ENCODE measurements around the gene EXOC3L4.

The EXOC3L4 gene

DNA sequence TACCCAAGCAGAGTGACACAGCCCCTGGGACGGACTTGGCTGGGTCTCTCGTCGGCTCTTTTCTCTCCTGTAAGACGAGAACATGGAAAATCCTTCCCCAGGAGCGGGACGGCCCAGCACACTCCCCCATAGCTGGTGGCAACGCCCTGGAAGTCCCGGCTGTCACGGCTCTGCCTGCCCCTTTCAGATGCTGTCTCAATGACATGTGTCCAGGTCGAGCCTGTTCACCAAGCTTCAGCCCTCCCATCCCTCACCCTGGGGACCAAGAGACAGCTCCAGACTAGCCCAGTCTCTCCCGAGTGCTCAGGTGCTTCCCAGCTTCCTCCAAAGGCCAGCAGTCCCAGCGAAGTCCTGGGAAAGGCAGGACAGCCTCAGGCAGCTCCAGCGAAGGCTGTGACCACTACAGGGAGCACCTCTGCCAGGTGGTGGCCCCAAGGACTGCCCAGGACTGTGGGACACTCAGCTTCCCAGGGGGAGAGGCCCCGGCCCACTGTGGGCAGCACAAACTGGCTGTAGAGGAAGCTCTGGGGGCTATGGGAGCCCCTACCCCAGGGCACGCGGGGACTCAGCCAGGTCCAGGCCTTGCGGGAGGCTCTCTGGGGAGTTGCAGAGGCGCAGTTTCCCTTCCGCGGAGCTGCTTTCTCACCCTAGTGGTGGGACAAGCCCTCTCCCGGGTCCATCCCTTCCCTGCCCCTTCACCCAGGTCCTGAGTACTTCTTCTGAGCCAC lies 62.3 kb downstream of the EXOC3L4 start:
- ATAC-seq, result no peak

DNA sequence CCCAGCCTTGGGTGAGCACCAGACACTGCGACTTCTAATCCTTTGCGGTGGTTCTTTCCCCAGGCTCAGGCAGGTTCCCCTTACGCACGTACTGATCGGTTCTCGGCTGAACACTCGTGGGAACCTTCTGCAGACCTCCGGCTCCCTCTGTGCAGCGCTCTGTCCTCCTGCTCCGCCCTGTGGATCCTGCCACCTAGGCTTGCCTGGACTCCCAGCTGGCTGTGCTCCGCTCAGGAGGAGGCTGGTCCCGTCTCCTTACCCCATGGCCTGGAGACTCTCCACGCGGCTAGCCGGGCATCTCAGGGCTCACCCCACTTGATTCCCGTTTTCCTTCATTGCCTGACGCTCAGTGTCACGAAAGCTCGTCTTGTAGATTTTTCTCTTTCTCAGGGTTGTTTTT lies 63.4 kb downstream of the EXOC3L4 start:
- no peak for ATAC-seq
- TF ChIP-seq ZNF70 (CRISPR knock-in tag; IDR thresholded peaks at IDR 0.05), result no peak
- TF ChIP-seq SNAI2 (CRISPR knock-in tag; IDR thresholded peaks at IDR 0.05), result no peak
- no peak for TF ChIP-seq TOX (CRISPR knock-in tag; IDR thresholded peaks at IDR 0.05; ENCODE audit: borderline replicate concordance)

More for the DNA sequence above, 62.3 kb downstream of the EXOC3L4 start:
- TF ChIP-seq CSDC2 (CRISPR knock-in tag; IDR thresholded peaks at IDR 0.05) (no peak), OSR1 (CRISPR knock-in tag; IDR thresholded peaks at IDR 0.05) (no peak), GLIS3 (CRISPR knock-in tag; IDR thresholded peaks at IDR 0.05) (no peak), TOX (CRISPR knock-in tag; IDR thresholded peaks at IDR 0.05; ENCODE audit: borderline replicate concordance) (no peak), PPARA (CRISPR knock-in tag; IDR thresholded peaks at IDR 0.05; ENCODE audit: borderline replicate concordance) (no peak), ZC3H10 (CRISPR knock-in tag; IDR thresholded peaks at IDR 0.05) (no peak), SNAI2 (CRISPR knock-in tag; IDR thresholded peaks at IDR 0.05) (no peak), ZNF8 (CRISPR knock-in tag; IDR thresholded peaks at IDR 0.05) (no peak), ISL1 (CRISPR knock-in tag; IDR thresholded peaks at IDR 0.05) (no peak), RARB (CRISPR knock-in tag; IDR thresholded peaks at IDR 0.05) (no peak), ARNTL (CRISPR knock-in tag; IDR thresholded peaks at IDR 0.05; ENCODE audit: borderline replicate concordance, low read depth) (no peak), BACH2 (CRISPR knock-in tag; IDR thresholded peaks at IDR 0.05; ENCODE audit: borderline replicate concordance) (no peak), ZFP30 (CRISPR knock-in tag; IDR thresholded peaks at IDR 0.05) (no peak)
- TF ChIP-seq, protein P1, sequence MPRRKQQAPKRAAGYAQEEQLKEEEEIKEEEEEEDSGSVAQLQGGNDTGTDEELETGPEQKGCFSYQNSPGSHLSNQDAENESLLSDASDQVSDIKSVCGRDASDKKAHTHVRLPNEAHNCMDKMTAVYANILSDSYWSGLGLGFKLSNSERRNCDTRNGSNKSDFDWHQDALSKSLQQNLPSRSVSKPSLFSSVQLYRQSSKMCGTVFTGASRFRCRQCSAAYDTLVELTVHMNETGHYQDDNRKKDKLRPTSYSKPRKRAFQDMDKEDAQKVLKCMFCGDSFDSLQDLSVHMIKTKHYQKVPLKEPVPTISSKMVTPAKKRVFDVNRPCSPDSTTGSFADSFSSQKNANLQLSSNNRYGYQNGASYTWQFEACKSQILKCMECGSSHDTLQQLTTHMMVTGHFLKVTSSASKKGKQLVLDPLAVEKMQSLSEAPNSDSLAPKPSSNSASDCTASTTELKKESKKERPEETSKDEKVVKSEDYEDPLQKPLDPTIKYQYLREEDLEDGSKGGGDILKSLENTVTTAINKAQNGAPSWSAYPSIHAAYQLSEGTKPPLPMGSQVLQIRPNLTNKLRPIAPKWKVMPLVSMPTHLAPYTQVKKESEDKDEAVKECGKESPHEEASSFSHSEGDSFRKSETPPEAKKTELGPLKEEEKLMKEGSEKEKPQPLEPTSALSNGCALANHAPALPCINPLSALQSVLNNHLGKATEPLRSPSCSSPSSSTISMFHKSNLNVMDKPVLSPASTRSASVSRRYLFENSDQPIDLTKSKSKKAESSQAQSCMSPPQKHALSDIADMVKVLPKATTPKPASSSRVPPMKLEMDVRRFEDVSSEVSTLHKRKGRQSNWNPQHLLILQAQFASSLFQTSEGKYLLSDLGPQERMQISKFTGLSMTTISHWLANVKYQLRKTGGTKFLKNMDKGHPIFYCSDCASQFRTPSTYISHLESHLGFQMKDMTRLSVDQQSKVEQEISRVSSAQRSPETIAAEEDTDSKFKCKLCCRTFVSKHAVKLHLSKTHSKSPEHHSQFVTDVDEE (CRISPR knock-in tag; IDR thresholded peaks at IDR 0.05), result no peak
- TF ChIP-seq, protein P2, sequence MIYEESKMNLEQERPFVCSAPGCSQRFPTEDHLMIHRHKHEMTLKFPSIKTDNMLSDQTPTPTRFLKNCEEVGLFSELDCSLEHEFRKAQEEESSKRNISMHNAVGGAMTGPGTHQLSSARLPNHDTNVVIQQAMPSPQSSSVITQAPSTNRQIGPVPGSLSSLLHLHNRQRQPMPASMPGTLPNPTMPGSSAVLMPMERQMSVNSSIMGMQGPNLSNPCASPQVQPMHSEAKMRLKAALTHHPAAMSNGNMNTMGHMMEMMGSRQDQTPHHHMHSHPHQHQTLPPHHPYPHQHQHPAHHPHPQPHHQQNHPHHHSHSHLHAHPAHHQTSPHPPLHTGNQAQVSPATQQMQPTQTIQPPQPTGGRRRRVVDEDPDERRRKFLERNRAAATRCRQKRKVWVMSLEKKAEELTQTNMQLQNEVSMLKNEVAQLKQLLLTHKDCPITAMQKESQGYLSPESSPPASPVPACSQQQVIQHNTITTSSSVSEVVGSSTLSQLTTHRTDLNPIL (CRISPR knock-in tag; IDR thresholded peaks at IDR 0.05; ENCODE audit: low read depth), result no peak
- TF ChIP-seq, protein P3, sequence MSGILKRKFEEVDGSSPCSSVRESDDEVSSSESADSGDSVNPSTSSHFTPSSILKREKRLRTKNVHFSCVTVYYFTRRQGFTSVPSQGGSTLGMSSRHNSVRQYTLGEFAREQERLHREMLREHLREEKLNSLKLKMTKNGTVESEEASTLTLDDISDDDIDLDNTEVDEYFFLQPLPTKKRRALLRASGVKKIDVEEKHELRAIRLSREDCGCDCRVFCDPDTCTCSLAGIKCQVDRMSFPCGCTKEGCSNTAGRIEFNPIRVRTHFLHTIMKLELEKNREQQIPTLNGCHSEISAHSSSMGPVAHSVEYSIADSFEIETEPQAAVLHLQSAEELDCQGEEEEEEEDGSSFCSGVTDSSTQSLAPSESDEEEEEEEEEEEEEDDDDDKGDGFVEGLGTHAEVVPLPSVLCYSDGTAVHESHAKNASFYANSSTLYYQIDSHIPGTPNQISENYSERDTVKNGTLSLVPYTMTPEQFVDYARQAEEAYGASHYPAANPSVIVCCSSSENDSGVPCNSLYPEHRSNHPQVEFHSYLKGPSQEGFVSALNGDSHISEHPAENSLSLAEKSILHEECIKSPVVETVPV (CRISPR knock-in tag; IDR thresholded peaks at IDR 0.05), result no peak
- TF ChIP-seq, protein P4, sequence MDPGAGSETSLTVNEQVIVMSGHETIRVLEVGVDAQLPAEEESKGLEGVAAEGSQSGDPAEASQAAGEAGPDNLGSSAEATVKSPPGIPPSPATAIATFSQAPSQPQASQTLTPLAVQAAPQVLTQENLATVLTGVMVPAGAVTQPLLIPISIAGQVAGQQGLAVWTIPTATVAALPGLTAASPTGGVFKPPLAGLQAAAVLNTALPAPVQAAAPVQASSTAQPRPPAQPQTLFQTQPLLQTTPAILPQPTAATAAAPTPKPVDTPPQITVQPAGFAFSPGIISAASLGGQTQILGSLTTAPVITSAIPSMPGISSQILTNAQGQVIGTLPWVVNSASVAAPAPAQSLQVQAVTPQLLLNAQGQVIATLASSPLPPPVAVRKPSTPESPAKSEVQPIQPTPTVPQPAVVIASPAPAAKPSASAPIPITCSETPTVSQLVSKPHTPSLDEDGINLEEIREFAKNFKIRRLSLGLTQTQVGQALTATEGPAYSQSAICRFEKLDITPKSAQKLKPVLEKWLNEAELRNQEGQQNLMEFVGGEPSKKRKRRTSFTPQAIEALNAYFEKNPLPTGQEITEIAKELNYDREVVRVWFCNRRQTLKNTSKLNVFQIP (CRISPR knock-in tag; IDR thresholded peaks at IDR 0.05; ENCODE audit: borderline replicate concordance, low read depth), result no peak

DNA sequence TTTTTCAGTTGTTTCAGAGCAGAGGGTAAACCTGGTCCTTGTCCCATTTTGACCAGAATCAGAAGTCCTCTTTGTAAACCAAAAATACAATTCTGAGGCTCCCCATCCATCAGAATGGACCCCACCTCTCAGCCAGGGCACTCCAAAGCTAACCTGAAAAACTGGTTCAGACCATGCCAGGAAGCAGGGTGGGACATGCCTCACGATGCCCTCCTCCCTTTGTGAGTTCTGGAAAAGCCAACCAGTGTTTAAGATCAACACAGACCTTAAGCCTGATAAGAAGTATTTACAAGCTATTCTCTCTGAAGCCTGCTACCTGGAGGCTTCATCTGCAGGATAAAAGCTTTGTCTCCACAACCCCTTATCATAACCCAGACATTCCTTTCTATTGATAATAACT lies 64.2 kb downstream of the EXOC3L4 start:
- ATAC-seq, result no peak
- TF ChIP-seq, protein P1 (CRISPR knock-in tag; IDR thresholded peaks at IDR 0.05), result no peak
- TF ChIP-seq ISL1 (CRISPR knock-in tag; IDR thresholded peaks at IDR 0.05) (no peak), CSDC2 (CRISPR knock-in tag; IDR thresholded peaks at IDR 0.05) (no peak), ZFP3 (CRISPR knock-in tag; IDR thresholded peaks at IDR 0.05) (no peak), ESRRG (CRISPR knock-in tag; IDR thresholded peaks at IDR 0.05) (no peak), ZNF565 (CRISPR knock-in tag; conservative IDR thresholded peaks at IDR 0.05; ENCODE audit: low read depth) (no peak), ARNTL (CRISPR knock-in tag; IDR thresholded peaks at IDR 0.05; ENCODE audit: borderline replicate concordance, low read depth) (no peak), ZNF70 (CRISPR knock-in tag; IDR thresholded peaks at IDR 0.05) (no peak), OSR1 (CRISPR knock-in tag; IDR thresholded peaks at IDR 0.05) (no peak), TOX (CRISPR knock-in tag; IDR thresholded peaks at IDR 0.05; ENCODE audit: borderline replicate concordance) (no peak), TCF4 (CRISPR knock-in tag; IDR thresholded peaks at IDR 0.05; ENCODE audit: borderline replicate concordance) (no peak)
- TF ChIP-seq, protein P5, sequence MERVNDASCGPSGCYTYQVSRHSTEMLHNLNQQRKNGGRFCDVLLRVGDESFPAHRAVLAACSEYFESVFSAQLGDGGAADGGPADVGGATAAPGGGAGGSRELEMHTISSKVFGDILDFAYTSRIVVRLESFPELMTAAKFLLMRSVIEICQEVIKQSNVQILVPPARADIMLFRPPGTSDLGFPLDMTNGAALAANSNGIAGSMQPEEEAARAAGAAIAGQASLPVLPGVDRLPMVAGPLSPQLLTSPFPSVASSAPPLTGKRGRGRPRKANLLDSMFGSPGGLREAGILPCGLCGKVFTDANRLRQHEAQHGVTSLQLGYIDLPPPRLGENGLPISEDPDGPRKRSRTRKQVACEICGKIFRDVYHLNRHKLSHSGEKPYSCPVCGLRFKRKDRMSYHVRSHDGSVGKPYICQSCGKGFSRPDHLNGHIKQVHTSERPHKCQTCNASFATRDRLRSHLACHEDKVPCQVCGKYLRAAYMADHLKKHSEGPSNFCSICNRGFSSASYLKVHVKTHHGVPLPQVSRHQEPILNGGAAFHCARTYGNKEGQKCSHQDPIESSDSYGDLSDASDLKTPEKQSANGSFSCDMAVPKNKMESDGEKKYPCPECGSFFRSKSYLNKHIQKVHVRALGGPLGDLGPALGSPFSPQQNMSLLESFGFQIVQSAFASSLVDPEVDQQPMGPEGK (CRISPR knock-in tag; IDR thresholded peaks at IDR 0.05; ENCODE audit: borderline replicate concordance), result no peak
- TF ChIP-seq, protein P3 (CRISPR knock-in tag; IDR thresholded peaks at IDR 0.05), result no peak
